Thyroid gland (tissue), 4 donors: ENCODE results near the gene RPN2. TPM values are rescaled to one million over a fixed set of nuclear protein-coding genes. Genes with fewer than 3 reads are reported as not detected.

ENCODE experiments used
- DNase-seq, 2 donors: peaks; one replicate each; pipeline ENCODE4 v3.0.0-alpha.2; 2019
- H3K27ac ChIP-seq, 3 donors: fragments of 200-600 bp; sonication (generic); 1 replicate in 2 of 3; 2 replicates in 1 of 3; pipeline ENCODE4 v1.5.1; 2016 to 2019; ENCODE audit warnings: mild to moderate bottlenecking in 1 of 3, moderate library complexity in 1 of 3
- H3K27me3 ChIP-seq: fragments of 200-600 bp; sonication (generic); one replicate; pipeline ENCODE4 v1.5.1; 2019
- H3K36me3 ChIP-seq, 2 donors: fragments of 200-600 bp; sonication (generic); one replicate each; pipeline ENCODE4 v1.5.1; 2016 to 2019
- H3K4me1 ChIP-seq, 2 donors: fragments of 200-600 bp; sonication (generic); one replicate each; pipeline ENCODE4 v1.5.1; 2017 to 2019
- H3K4me3 ChIP-seq, 3 donors: fragments of 200-600 bp; sonication (generic); replicated peaks in 1 of 3; 1 replicate in 2 of 3; 2 replicates in 1 of 3; pipeline ENCODE4 v1.5.1; 2016; ENCODE audit warnings: mild to moderate bottlenecking in 1 of 3
- H3K9me3 ChIP-seq: fragments of 200-600 bp; sonication (generic); one replicate; pipeline ENCODE4 v1.5.1; 2017
- CTCF ChIP-seq, 6 experiments: fragments of 200-600 bp in 3 of 6; fragments of 450-650 bp in 3 of 6; sonication (generic) in 3 of 6; IDR thresholded peaks; one replicate each; pipeline ENCODE4 v1.5.1; 2016 to 2019; ENCODE audit warnings: antibody characterized with exemption in 6 of 6, mild to moderate bottlenecking in 2 of 6, inconsistent platforms in 1 of 6, moderate library complexity in 1 of 6
- POLR2A ChIP-seq, 2 donors: fragments of 450-650 bp; IDR thresholded peaks; one replicate each; pipeline ENCODE4 v1.6.1; 2017; ENCODE audit warnings: antibody characterized with exemption in 2 of 2, mild to moderate bottlenecking in 2 of 2, moderate library complexity in 1 of 2
- WGBS, 2 donors: methylation state at CpG; one replicate each; pipeline ENCODE4 v1.1.5; 2017; 5-methylcytosine and 5-hydroxymethylcytosine counted together
- intact Hi-C: fragments of 100-400 bp; cut with DNase I; formaldehyde crosslinking; loops from one replicate; pipeline ENCODE4 v1.15.1; 2023
- total RNA-seq, 4 donors: library from RNA; depleted of rRNA; stranded (reverse); fragments of >200 nt; gene quantifications; one replicate each; pipeline ENCODE4 v1.2.3, GENCODE V29; 2016

Gene RPN2
- total RNA-seq, 4 donors from 2014 or later = 175 to 342 (median 296) TPM

GRCh38 chr20:37261714-37262113 lies 82.6 kb downstream of the RPN2 start, which contains the start of gene GHRH:
GHRH (minus strand) TSS chr20:37261814; CDS start chr20:37256889, 4,925 bp downstream.
- no peak within 1 kb of the TSS for H3K27ac ChIP-seq
- H3K27me3 ChIP-seq = no peaks in the 10 kb centered on the region
- intact Hi-C loops = no loop called here
- no peaks in the 10 kb centered on the region for H3K9me3 ChIP-seq
- H3K4me1 ChIP-seq = no peaks in the 10 kb centered on the region
- no peak within 1 kb of the TSS for H3K4me3 ChIP-seq
- H3K36me3 ChIP-seq = no peaks in the 10 kb centered on the region
- no peak for TF ChIP-seq POLR2A (IDR thresholded peaks at IDR 0.05)
- no peak for TF ChIP-seq CTCF (IDR thresholded peaks at IDR 0.05)
- DNase-seq = no peak
- WGBS, 2 donors = 79 to 84% methylated on average over 9 of the region's 9 CpGs

- no peak overlapping the region for H3K27ac ChIP-seq
Observed at GRCh38 chr20:37262505-37262904, 83.4 kb downstream of the RPN2 start.

GRCh38 chr20:37263686-37264085 lies 84.6 kb downstream of the RPN2 start:
- Histone ChIP-seq H3K27ac (no peak overlapping the region), H3K4me1 (no peaks in the 10 kb centered on the region), H3K4me3 (no peak overlapping the region), H3K36me3 (no peaks in the 10 kb centered on the region), H3K27me3 (no peaks in the 10 kb centered on the region), H3K9me3 (no peaks in the 10 kb centered on the region)
- WGBS, 2 donors = 89 to 97% methylated on average over 6 of the region's 6 CpGs
- intact Hi-C loops = no loop called here
- DNase-seq = no peak
- TF ChIP-seq POLR2A (IDR thresholded peaks at IDR 0.05) (no peak), CTCF (IDR thresholded peaks at IDR 0.05) (no peak)

More at GRCh38 chr20:37262505-37262904, 83.4 kb downstream of the RPN2 start:
- H3K36me3 ChIP-seq = no peaks in the 10 kb centered on the region
- no peaks in the 10 kb centered on the region for H3K4me1 ChIP-seq
- no peaks in the 10 kb centered on the region for H3K9me3 ChIP-seq
- intact Hi-C loops = no loop called here
- TF ChIP-seq CTCF (IDR thresholded peaks at IDR 0.05) (no peak), POLR2A (IDR thresholded peaks at IDR 0.05) (no peak)
- no peak for DNase-seq
- H3K27me3 ChIP-seq = no peaks in the 10 kb centered on the region
- 67 to 72% methylated on average over 8 of the region's 8 CpGs for WGBS, 2 donors
- H3K4me3 ChIP-seq = no peak overlapping the region

GRCh38 chr20:37265152-37265551 lies 86.0 kb downstream of the RPN2 start:
- TF ChIP-seq POLR2A (IDR thresholded peaks at IDR 0.05) = no peak
- TF ChIP-seq CTCF (IDR thresholded peaks at IDR 0.05) = no peak
- DNase-seq = no peak
- Histone ChIP-seq H3K27me3 (no peaks in the 10 kb centered on the region), H3K27ac (no peak overlapping the region), H3K4me3 (no peak overlapping the region), H3K36me3 (no peaks in the 10 kb centered on the region), H3K4me1 (no peaks in the 10 kb centered on the region), H3K9me3 (no peaks in the 10 kb centered on the region)
- 94 to 97% methylated on average over 4 of the region's 4 CpGs for WGBS, 2 donors
- intact Hi-C loops = no loop called here

- Histone ChIP-seq H3K4me1 (no peaks in the 10 kb centered on the region), H3K36me3 (no peaks in the 10 kb centered on the region), H3K9me3 (no peaks in the 10 kb centered on the region), H3K4me3 (no peak overlapping the region), H3K27me3 (no peaks in the 10 kb centered on the region), H3K27ac (no peak overlapping the region)
- intact Hi-C loops = no loop called here
- TF ChIP-seq POLR2A (IDR thresholded peaks at IDR 0.05) = no peak
- TF ChIP-seq CTCF (IDR thresholded peaks at IDR 0.05) = no peak
- 80 to 89% methylated on average over 9 of the region's 9 CpGs for WGBS, 2 donors
- DNase-seq = no peak
Observed at GRCh38 chr20:37266940-37267666, 88.0 kb downstream of the RPN2 start.
